Fibroblast of mammary gland (primary cell): ENCODE results near the gene NUDT16L1.

ENCODE experiments used
- DNase-seq: peaks from one replicate; pipeline ENCODE4 v3.0.0-alpha.2; 2010; ENCODE audit warnings: low read depth
- H3K4me3 ChIP-seq: 2 replicates; pipeline ENCODE4 v1.5.1; 2011; ENCODE audit warnings: low read depth, mild to moderate bottlenecking, low read length, moderate library complexity; ENCODE audit not compliant: control insufficient read depth
- CTCF ChIP-seq: conservative IDR thresholded peaks from 2 replicates; pipeline ENCODE4 v1.5.1; 2011; ENCODE audit warnings: low read depth, low read length, inconsistent platforms; ENCODE audit not compliant: control insufficient read depth, insufficient read depth

Gene NUDT16L1

GRCh38 chr16:4686497-4687210 is 6.7 kb upstream of the NUDT16L1 start:
- no peak overlapping the region for H3K4me3 ChIP-seq
- DNase-seq: no peak
- TF ChIP-seq CTCF: no peak

- no peak for DNase-seq
- no peak for TF ChIP-seq CTCF
- H3K4me3 ChIP-seq: no peak overlapping the region
Measured at GRCh38 chr16:4687416-4687815, 5.9 kb upstream of the NUDT16L1 start.

- DNase-seq: no peak
- no peak for TF ChIP-seq CTCF
- no peak overlapping the region for H3K4me3 ChIP-seq
Measured at GRCh38 chr16:4687946-4688673, 5.3 kb upstream of the NUDT16L1 start.

GRCh38 chr16:4688674-4689045 is 4.7 kb upstream of the NUDT16L1 start:
- no peak for TF ChIP-seq CTCF

GRCh38 chr16:4689091-4689671 is 4.2 kb upstream of the NUDT16L1 start:
- TF ChIP-seq CTCF: no peak
- no peak overlapping the region for H3K4me3 ChIP-seq
- DNase-seq: no peak

More at GRCh38 chr16:4688674-4689045, 4.7 kb upstream of the NUDT16L1 start:
- no peak for DNase-seq
- no peak overlapping the region for H3K4me3 ChIP-seq

- H3K4me3 ChIP-seq: no peak overlapping the region
- no peak for DNase-seq
- TF ChIP-seq CTCF: no peak
Measured at GRCh38 chr16:4689864-4690704, 3.3 kb upstream of the NUDT16L1 start.
